Neutrophil (primary cell): Measurements from ENCODE around the gene SLC10A3.

Experiments
- H3K27ac ChIP-seq: fragments of 200-600 bp; sonication (generic); 2 replicates; pipeline ENCODE4 v1.5.1; 2016; ENCODE audit warnings: mild to moderate bottlenecking, moderate library complexity
- H3K27me3 ChIP-seq: fragments of 200-600 bp; sonication (generic); 2 replicates; pipeline ENCODE4 v1.6.0; 2016; ENCODE audit warnings: mild to moderate bottlenecking
- H3K36me3 ChIP-seq: fragments of 200-600 bp; sonication (generic); 2 replicates; pipeline ENCODE4 v1.5.1; 2017
- H3K4me1 ChIP-seq, 2 experiments: fragments of 200-600 bp in 1 of 2; sonication (generic) in 1 of 2; 1 replicate in 1 of 2; 2 replicates in 1 of 2; pipeline versions ENCODE4 v1.5.1 to v1.6.1; 2013 to 2016; ENCODE audit warnings: low read depth in 1 of 2, low read length in 1 of 2, mild to moderate bottlenecking in 1 of 2, moderate library complexity in 1 of 2; ENCODE audit not compliant: control insufficient read depth in 1 of 2, insufficient read depth in 1 of 2
- H3K4me3 ChIP-seq, 2 experiments: fragments of 200-600 bp in 1 of 2; sonication (generic) in 1 of 2; 1 replicate in 1 of 2; 2 replicates in 1 of 2; pipeline ENCODE4 v1.5.1; 2013 to 2016; ENCODE audit warnings: low read depth in 1 of 2, low read length in 1 of 2, mild to moderate bottlenecking in 1 of 2, moderate library complexity in 1 of 2
- H3K9me3 ChIP-seq: fragments of 200-600 bp; sonication (generic); 2 replicates; pipeline ENCODE4 v1.5.1; 2016
- TF ChIP-seq, protein P1 (sequence below): fragments of 200-600 bp; sonication (generic); IDR thresholded peaks from 2 replicates; pipeline ENCODE4 v1.5.1; 2016; ENCODE audit warnings: antibody characterized with exemption

SLC10A3 gene

DNA sequence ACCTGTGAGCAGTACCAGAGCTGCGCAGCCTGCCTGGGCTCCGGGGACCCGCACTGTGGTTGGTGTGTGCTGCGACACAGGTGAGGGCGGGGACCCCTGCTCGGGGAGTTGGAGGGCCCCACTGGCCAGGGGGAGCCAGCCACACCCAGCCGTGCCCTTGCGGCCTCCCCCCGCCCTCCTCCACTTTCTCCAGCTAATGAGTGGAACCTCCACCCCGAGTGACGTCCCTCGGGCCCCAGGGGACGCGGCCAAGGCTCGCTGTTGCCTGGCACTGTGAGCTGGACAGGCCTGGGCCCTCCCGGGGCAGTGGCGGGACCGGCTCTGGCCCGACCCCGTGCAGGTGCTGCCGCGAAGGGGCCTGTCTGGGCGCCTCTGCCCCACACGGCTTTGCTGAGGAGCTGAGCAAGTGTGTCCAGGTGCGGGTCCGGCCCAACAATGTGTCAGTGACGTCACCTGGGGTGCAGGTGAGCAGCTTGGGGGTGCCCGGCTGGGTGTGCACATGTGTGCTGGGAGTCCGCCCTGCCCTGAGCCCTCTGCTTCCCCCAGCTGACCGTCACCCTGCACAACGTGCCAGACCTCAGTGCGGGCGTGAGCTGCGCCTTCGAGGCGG is 26.7 kb downstream of the SLC10A3 start:
- Histone ChIP-seq H3K4me3 (no peak overlapping the region), H3K4me1 (peaks cover 0 to 1% of the 10 kb centered on the region in 2 experiments), H3K27ac (no peak overlapping the region), H3K36me3 (no peaks in the 10 kb centered on the region), H3K9me3 (no peaks in the 10 kb centered on the region), H3K27me3 (peaks cover 10% of the 10 kb centered on the region)
- TF ChIP-seq, protein P1, sequence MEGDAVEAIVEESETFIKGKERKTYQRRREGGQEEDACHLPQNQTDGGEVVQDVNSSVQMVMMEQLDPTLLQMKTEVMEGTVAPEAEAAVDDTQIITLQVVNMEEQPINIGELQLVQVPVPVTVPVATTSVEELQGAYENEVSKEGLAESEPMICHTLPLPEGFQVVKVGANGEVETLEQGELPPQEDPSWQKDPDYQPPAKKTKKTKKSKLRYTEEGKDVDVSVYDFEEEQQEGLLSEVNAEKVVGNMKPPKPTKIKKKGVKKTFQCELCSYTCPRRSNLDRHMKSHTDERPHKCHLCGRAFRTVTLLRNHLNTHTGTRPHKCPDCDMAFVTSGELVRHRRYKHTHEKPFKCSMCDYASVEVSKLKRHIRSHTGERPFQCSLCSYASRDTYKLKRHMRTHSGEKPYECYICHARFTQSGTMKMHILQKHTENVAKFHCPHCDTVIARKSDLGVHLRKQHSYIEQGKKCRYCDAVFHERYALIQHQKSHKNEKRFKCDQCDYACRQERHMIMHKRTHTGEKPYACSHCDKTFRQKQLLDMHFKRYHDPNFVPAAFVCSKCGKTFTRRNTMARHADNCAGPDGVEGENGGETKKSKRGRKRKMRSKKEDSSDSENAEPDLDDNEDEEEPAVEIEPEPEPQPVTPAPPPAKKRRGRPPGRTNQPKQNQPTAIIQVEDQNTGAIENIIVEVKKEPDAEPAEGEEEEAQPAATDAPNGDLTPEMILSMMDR: no peak

DNA sequence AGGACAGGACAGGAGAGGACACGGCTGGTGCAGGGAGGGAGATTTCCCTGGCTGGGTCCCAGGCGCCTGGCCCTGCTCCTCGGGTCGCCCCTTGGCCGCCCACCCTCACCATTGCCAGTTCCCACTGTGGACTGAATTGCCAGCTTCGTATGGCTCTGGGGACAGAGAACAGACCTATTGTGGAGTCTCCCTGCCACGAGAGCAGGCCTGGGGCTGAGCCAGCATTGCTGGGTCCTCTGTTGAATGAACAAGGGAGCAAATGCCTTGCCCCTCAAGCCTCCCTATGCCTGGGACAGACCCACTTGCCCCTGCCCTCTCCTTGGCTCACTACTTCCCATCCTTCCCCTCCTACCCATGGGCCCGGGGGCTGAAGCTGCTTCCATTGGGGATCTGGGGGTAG is 28.0 kb downstream of the SLC10A3 start:
- H3K27me3 ChIP-seq: peaks cover 20% of the 10 kb centered on the region
- no peaks in the 10 kb centered on the region for H3K9me3 ChIP-seq
- no peak overlapping the region for H3K4me3 ChIP-seq
- TF ChIP-seq, protein P1: no peak
- H3K4me1 ChIP-seq: peaks cover 5 to 6% of the 10 kb centered on the region in 2 experiments
- H3K36me3 ChIP-seq: no peaks in the 10 kb centered on the region
- H3K27ac ChIP-seq: no peak overlapping the region

DNA sequence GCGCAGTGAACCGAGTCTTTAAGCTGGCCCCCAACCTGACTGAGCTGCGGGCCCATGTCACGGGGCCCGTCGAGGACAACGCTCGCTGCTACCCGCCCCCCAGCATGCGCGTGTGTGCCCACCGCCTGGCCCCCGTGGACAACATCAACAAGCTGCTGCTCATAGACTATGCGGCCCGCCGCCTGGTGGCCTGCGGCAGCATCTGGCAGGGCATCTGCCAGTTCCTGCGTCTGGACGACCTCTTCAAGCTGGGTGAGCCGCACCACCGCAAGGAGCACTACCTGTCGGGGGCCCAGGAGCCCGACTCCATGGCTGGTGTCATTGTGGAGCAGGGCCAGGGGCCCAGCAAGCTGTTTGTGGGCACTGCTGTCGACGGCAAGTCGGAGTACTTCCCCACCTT is 30.1 kb downstream of the SLC10A3 start:
- no peak overlapping the region for H3K4me3 ChIP-seq

DNA sequence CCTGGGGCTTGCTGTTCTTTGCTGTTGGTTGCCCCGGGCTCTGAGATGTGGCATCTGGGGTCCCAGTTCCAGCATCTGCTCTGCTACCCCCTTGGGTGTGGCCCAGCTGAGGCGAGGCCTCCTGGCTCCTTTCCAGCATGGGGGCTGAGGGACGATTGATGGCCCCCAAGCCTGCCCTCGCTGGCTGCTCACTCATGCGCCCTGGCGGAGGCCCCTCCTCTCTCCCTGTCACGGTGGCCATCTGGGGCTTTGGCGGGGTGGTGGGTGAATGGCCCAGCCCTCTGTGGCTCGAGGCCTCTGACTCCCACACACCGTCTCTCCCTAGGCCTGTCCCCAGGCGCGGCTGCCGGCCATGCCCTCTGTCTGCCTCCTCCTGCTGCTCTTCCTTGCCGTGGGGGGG is 30.6 kb downstream of the SLC10A3 start:
- Histone ChIP-seq H3K4me3 (no peak overlapping the region), H3K4me1 (peaks cover 6 to 7% of the 10 kb centered on the region in 2 experiments), H3K36me3 (no peaks in the 10 kb centered on the region), H3K27ac (no peak overlapping the region), H3K27me3 (peaks cover 27% of the 10 kb centered on the region), H3K9me3 (no peaks in the 10 kb centered on the region)
- TF ChIP-seq, protein P1: no peak

More for the DNA sequence above, 30.1 kb downstream of the SLC10A3 start:
- Histone ChIP-seq H3K27me3 (peaks cover 27% of the 10 kb centered on the region), H3K4me1 (peaks cover 6 to 7% of the 10 kb centered on the region in 2 experiments), H3K36me3 (no peaks in the 10 kb centered on the region), H3K9me3 (no peaks in the 10 kb centered on the region), H3K27ac (no peak overlapping the region)
- TF ChIP-seq, protein P1: no peak

DNA sequence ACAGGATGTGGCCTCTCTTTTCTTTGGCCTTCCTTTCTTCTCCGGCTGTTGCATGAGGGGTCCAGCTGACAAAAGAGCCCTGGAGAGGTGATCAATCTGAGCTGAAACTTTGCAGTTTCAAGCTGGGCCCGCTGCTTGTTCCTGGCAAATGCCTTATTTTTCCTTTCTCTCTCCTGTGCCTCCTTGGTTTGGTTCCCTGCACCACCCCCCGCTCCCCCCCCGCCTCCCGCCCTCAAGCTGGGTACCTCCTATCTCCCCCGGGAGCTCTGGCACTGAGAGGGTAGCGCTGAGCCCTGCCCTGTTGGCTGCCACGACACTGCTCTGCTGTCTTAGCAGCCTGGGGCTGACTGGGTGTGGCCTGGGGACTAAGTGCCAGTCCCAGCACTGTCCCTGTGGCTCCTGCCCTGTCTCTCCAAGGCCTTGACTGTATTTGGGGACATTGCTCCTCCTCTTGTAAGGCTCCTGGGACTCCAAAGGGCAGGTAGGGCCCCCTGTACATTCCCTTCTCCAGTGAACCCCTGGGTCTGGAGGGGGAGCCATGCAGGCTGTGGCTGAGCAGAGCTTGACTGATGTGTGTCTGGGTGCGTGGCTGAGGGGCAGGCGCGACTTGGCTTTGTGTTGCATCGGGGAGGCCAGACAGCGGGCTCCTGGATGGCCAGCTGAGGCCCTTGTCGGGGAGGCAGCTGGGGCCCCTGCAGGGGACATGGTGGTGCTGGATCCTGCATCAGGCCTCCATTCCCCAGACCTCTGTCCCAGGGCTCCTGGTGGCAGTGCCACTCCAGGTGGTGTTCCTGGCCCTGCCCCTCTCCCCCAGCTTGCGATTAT is 31.3 kb downstream of the SLC10A3 start:
- no peak overlapping the region for H3K4me3 ChIP-seq
- peaks cover 6 to 7% of the 10 kb centered on the region in 2 experiments for H3K4me1 ChIP-seq
- H3K27ac ChIP-seq: no peak overlapping the region
- no peaks in the 10 kb centered on the region for H3K9me3 ChIP-seq
- TF ChIP-seq, protein P1: no peak
- no peaks in the 10 kb centered on the region for H3K36me3 ChIP-seq
- H3K27me3 ChIP-seq: peaks cover 27% of the 10 kb centered on the region
